Activated CD8-positive, alpha-beta memory T cell treated with anti-CD3 and anti-CD28 coated beads, Interleukin-2, amount 50 U/mL, for 4 hours (primary cell): ENCODE data around the gene MLH1.

ENCODE experiments used
- DNase-seq: peaks from one replicate; pipeline ENCODE4 v3.0.0-alpha.2; 2020

Gene MLH1

GRCh38 chr3:37097776-37098175, 104.5 kb downstream of the MLH1 start:
- DNase-seq, result no peak

- DNase-seq, result no peak
These were observed 105.6 kb downstream of the MLH1 start for GRCh38 chr3:37098884-37099283.

- DNase-seq, result no peak
These were observed 106.2 kb downstream of the MLH1 start for GRCh38 chr3:37099469-37099868.

GRCh38 chr3:37100411-37100810, 107.1 kb downstream of the MLH1 start:
- no peak for DNase-seq
